Neuronal stem cell (in vitro differentiated cells): ENCODE data around the gene PET100.

Experiments
- DNase-seq: peaks from one replicate; pipeline ENCODE4 v3.0.0-alpha.2; 2013; ENCODE audit warnings: low spot score
- H2AFZ ChIP-seq: one replicate; pipeline ENCODE4 v1.6.1; 2013; ENCODE audit warnings: mild to moderate bottlenecking, low read length, inconsistent platforms
- H2AK5ac ChIP-seq: 2 replicates; pipeline ENCODE4 v1.6.1; 2013; ENCODE audit warnings: low read depth, mild to moderate bottlenecking, inconsistent platforms, low read length, moderate library complexity, mixed read lengths
- H2BK120ac ChIP-seq: 2 replicates; pipeline ENCODE4 v1.6.1; 2013; ENCODE audit warnings: low read depth, mild to moderate bottlenecking, inconsistent platforms, low read length, moderate library complexity, mixed read lengths
- H2BK12ac ChIP-seq: one replicate; pipeline ENCODE4 v1.6.1; 2013; ENCODE audit warnings: low read length, inconsistent platforms
- H2BK15ac ChIP-seq: 2 replicates; pipeline ENCODE4 v1.6.1; 2013; ENCODE audit warnings: mild to moderate bottlenecking, low read length, inconsistent platforms, mixed read lengths
- H2BK5ac ChIP-seq: one replicate; pipeline ENCODE4 v1.6.1; 2013; ENCODE audit warnings: inconsistent platforms, mild to moderate bottlenecking, low read length, moderate library complexity
- H3K14ac ChIP-seq: one replicate; pipeline ENCODE4 v1.6.1; 2013; ENCODE audit warnings: low read length, inconsistent platforms
- H3K18ac ChIP-seq: 2 replicates; pipeline ENCODE4 v1.6.1; 2013; ENCODE audit warnings: low read length, inconsistent platforms
- H3K23ac ChIP-seq: 2 replicates; pipeline ENCODE4 v1.6.1; 2013; ENCODE audit warnings: low read depth, mild to moderate bottlenecking, mixed read lengths, low read length, inconsistent platforms; ENCODE audit not compliant: poor library complexity
- H3K27ac ChIP-seq: replicated peaks from 3 replicates; pipeline ENCODE4 v1.5.1; 2013; ENCODE audit warnings: low read length, inconsistent platforms
- H3K27me3 ChIP-seq, 3 experiments: 2 replicates each; pipeline ENCODE4 v1.6.1; 2013; ENCODE audit warnings: low read length in 3 of 3, mild to moderate bottlenecking in 2 of 3, inconsistent platforms in 1 of 3, low read depth in 1 of 3, mixed read lengths in 1 of 3, moderate library complexity in 1 of 3; ENCODE audit not compliant: control insufficient read depth in 3 of 3, insufficient read depth in 3 of 3
- H3K36me3 ChIP-seq, 2 donors: replicated peaks in 1 of 2; 2 replicates each; pipeline ENCODE4 v1.6.1; 2013; ENCODE audit warnings: low read length in 2 of 2; ENCODE audit not compliant: control insufficient read depth in 2 of 2, insufficient read depth in 2 of 2
- H3K4ac ChIP-seq: 2 replicates; pipeline ENCODE4 v1.6.1; 2013; ENCODE audit warnings: inconsistent platforms, mild to moderate bottlenecking, low read length, moderate library complexity
- H3K4me1 ChIP-seq, 2 donors: 1 replicate in 1 of 2; 2 replicates in 1 of 2; pipeline ENCODE4 v1.6.1; 2013; ENCODE audit warnings: low read length in 2 of 2, low read depth in 1 of 2; ENCODE audit not compliant: control insufficient read depth in 2 of 2, insufficient read depth in 1 of 2
- H3K4me2 ChIP-seq: one replicate; pipeline ENCODE4 v1.6.1; 2013; ENCODE audit warnings: mild to moderate bottlenecking, low read length, inconsistent platforms; ENCODE audit not compliant: insufficient read depth, poor library complexity, severe bottlenecking
- H3K4me3 ChIP-seq, 2 donors: 2 replicates each; pipeline ENCODE4 v1.5.1; 2013; ENCODE audit warnings: low read length in 2 of 2, mild to moderate bottlenecking in 2 of 2, inconsistent platforms in 1 of 2, moderate library complexity in 1 of 2
- H3K79me1 ChIP-seq: one replicate; pipeline ENCODE4 v1.6.1; 2013; ENCODE audit warnings: low read depth, mild to moderate bottlenecking, inconsistent platforms, low read length, moderate library complexity
- H3K9ac ChIP-seq: one replicate; pipeline ENCODE4 v1.6.1; 2013; ENCODE audit warnings: mild to moderate bottlenecking, low read depth, low read length, inconsistent platforms; ENCODE audit not compliant: poor library complexity
- H3K9me3 ChIP-seq, 2 donors: replicated peaks in 1 of 2; 2 replicates each; pipeline versions ENCODE3 to v1.6.1; 2013; ENCODE audit warnings: low read length in 2 of 2, mild to moderate bottlenecking in 2 of 2, inconsistent platforms in 1 of 2, low read depth in 1 of 2, mixed read lengths in 1 of 2, moderate library complexity in 1 of 2; ENCODE audit not compliant: control insufficient read depth in 2 of 2, insufficient read depth in 1 of 2
- H4K8ac ChIP-seq: one replicate; pipeline ENCODE4 v1.6.1; 2013; ENCODE audit warnings: low read depth, mild to moderate bottlenecking, inconsistent platforms, low read length, moderate library complexity
- H4K91ac ChIP-seq: one replicate; pipeline ENCODE4 v1.6.1; 2013; ENCODE audit warnings: low read length, low read depth, mild to moderate bottlenecking, inconsistent platforms; ENCODE audit not compliant: poor library complexity
- WGBS, 2 donors: extraction: QIAGEN DNeasy Blood & Tissue Kit; methylation state at CpG; one replicate each; pipeline ENCODE4 v1.1.7; 2013; ENCODE audit warnings: missing lambda C conversion rate in 2 of 2, mixed read lengths in 1 of 2; ENCODE audit not compliant: insufficient read length in 2 of 2, insufficient replicate concordance in 1 of 2; ENCODE audit errors: extremely low coverage in 2 of 2; 5-methylcytosine and 5-hydroxymethylcytosine counted together

The PET100 gene

GRCh38 chr19:7637374-7638256, 8.0 kb downstream of the PET100 start:
- Histone ChIP-seq H2AFZ (no peak overlapping the region), H3K14ac (peak overlapping the region; percentile 38), H2BK15ac (peak overlapping the region; percentile 17), H3K23ac (peak overlapping the region; percentile 85), H3K4me2 (peak overlapping the region; percentile 73), H3K79me1 (peaks cover 3% of the 10 kb centered on the region), H3K36me3 (peaks cover 0 to 3% of the 10 kb centered on the region in 2 donors), H2BK12ac (no peak overlapping the region), H2BK5ac (no peak overlapping the region), H2BK120ac (no peak overlapping the region), H4K8ac (no peak overlapping the region), H3K27me3 (peaks cover 0 to 24% (median 11%) of the 10 kb centered on the region in 3 experiments), H3K4me1 (peaks cover 0 to 7% of the 10 kb centered on the region in 2 donors), H3K4me3 (peak overlapping the region in 1 of 2 donors; percentile 68), H3K9ac (no peak overlapping the region), H3K27ac (no peak overlapping the region), H3K18ac (peak overlapping the region; percentile 87), H3K9me3 (peaks cover 0 to 8% of the 10 kb centered on the region in 2 donors), H4K91ac (no peak overlapping the region), H2AK5ac (peak overlapping the region; percentile 7), H3K4ac (peak overlapping the region; percentile 37)
- no CpG with 5 or more reads among the region's 30 CpGs for WGBS, 2 donors
- no peak for DNase-seq

DNA sequence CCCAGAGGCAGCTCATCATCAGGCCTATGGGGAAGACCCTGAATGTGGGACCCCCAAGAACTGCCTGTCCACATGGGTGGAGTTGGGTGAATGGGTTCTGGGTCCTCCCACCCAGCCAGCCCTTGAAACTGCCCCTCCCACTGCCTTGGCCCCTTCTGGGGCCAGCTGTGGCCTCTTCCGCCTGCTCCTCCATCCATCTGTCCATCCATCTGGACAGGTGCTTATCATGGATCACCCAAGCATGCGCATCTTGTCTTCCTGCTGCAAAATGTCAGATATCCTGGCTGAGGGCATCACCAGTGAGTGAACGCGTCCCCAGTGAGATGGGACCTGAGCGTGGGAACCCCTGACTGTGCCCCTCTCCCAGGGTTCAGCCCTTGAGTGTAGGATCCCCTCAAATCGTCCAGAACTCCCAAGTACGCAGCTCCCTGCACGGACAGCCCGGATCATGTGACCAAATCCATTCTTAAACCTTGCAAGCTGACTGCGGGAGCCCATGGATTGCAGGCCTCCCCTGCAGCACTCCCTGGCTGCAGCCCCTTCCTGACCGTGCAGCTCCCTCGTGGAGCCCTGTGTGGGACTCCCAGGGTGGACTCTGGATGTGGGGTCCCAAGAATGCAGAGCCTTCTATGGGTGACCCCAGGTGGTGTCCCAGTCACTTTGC, 9.3 kb downstream of the PET100 start:
- Histone ChIP-seq H3K23ac (no peak overlapping the region), H2BK15ac (no peak overlapping the region), H3K27me3 (peaks cover 0 to 24% (median 11%) of the 10 kb centered on the region in 3 experiments), H4K8ac (no peak overlapping the region), H3K18ac (no peak overlapping the region), H3K27ac (no peak overlapping the region), H3K9ac (no peak overlapping the region), H4K91ac (no peak overlapping the region), H2BK12ac (no peak overlapping the region), H2BK120ac (no peak overlapping the region), H2BK5ac (no peak overlapping the region), H3K4me1 (peaks cover 0 to 7% of the 10 kb centered on the region in 2 donors), H2AK5ac (no peak overlapping the region), H3K4me2 (no peak overlapping the region), H3K4me3 (no peak overlapping the region), H2AFZ (no peak overlapping the region), H3K36me3 (peaks cover 0 to 3% of the 10 kb centered on the region in 2 donors), H3K4ac (no peak overlapping the region), H3K14ac (no peak overlapping the region), H3K9me3 (peaks cover 0 to 8% of the 10 kb centered on the region in 2 donors), H3K79me1 (peaks cover 3% of the 10 kb centered on the region)
- WGBS, 2 donors = no CpG with 5 or more reads among the region's 12 CpGs
- DNase-seq = no peak

DNA sequence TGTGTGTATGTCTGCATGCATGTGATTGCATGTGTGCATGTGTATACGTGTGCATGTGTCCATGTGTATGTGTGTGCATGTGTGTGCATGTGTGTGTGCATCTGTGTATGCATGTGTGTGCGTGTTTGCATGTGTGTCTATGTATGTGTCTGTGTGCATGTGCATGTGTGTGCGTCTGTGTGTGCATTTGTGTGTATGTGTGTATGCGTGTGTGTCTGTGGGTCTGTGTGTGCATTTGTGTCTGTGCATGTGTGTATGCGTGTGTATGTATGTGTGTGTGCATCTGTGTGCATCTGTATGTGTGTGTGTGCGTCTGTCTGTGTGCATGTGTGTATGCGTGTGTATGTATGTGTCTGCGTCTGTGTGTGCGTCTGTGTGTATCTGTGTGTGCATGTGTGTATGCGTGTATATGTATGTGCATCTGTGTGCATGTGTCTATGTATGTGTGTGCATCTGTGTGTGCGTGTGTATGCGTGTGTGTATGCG, 10.3 kb downstream of the PET100 start:
- DNase-seq = no peak
- peak overlapping the region; percentile 96 for H3K14ac ChIP-seq
- H3K4me3 ChIP-seq = peak overlapping the region in 1 of 2 donors; percentile 67
- H2BK5ac ChIP-seq = peak overlapping the region; percentile 66
- peak overlapping the region; percentile 87 for H2BK12ac ChIP-seq
- H3K4me1 ChIP-seq = peaks cover 0 to 7% of the 10 kb centered on the region in 2 donors
- peaks cover 3% of the 10 kb centered on the region for H3K79me1 ChIP-seq
- H3K27me3 ChIP-seq = peaks cover 0 to 24% (median 11%) of the 10 kb centered on the region in 3 experiments
- H3K4me2 ChIP-seq = no peak overlapping the region
- peak overlapping the region; percentile 35 for H3K18ac ChIP-seq
- H4K8ac ChIP-seq = peak overlapping the region; percentile 66
- peaks cover 0 to 8% of the 10 kb centered on the region in 2 donors for H3K9me3 ChIP-seq
- H4K91ac ChIP-seq = peak overlapping the region; percentile 82
- H2AFZ ChIP-seq = no peak overlapping the region
- H3K4ac ChIP-seq = peak overlapping the region; percentile 44
- H2AK5ac ChIP-seq = no peak overlapping the region
- H2BK120ac ChIP-seq = peak overlapping the region; percentile 47
- peak overlapping the region; percentile 1 for H3K23ac ChIP-seq
- H3K36me3 ChIP-seq = peaks cover 0 to 3% of the 10 kb centered on the region in 2 donors
- H2BK15ac ChIP-seq = no peak overlapping the region
- H3K27ac ChIP-seq = no peak overlapping the region
- H3K9ac ChIP-seq = peak overlapping the region; percentile 85
- WGBS, 2 donors = no CpG with 5 or more reads among the region's 13 CpGs

DNA sequence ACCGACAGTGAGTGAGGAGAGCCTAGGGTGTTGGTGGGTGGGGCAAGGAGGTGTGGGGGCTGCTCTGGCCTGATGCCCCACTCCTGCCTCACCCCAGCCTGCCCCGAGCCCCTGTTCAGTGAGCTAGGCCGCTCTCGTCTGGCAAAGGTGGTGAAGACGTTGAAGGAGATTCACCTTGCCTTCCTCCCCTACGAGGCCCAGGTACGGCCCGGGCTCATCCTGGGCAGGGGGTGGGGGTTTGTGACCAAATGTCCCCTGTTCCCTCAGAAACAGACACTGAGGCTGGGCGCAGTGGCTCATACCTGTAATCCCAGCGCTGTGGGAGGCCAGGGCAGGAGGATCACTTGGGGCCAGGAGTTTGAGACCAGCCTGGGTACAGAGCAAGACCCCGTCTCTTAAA, 11.2 kb downstream of the PET100 start:
- WGBS, 2 donors = no CpG with 5 or more reads among the region's 11 CpGs
- DNase-seq = no peak

More for the DNA sequence above, 11.2 kb downstream of the PET100 start:
- no peak overlapping the region for H3K27ac ChIP-seq
- H3K36me3 ChIP-seq = peaks cover 0 to 3% of the 10 kb centered on the region in 2 donors
- H2BK5ac ChIP-seq = no peak overlapping the region
- no peak overlapping the region for H2BK12ac ChIP-seq
- H3K4me1 ChIP-seq = peaks cover 0 to 7% of the 10 kb centered on the region in 2 donors
- H2AK5ac ChIP-seq = peak overlapping the region; percentile 52
- no peak overlapping the region for H4K8ac ChIP-seq
- no peak overlapping the region for H3K4ac ChIP-seq
- peaks cover 0 to 21% (median 7%) of the 10 kb centered on the region in 3 experiments for H3K27me3 ChIP-seq
- no peak overlapping the region for H3K23ac ChIP-seq
- H3K14ac ChIP-seq = no peak overlapping the region
- H4K91ac ChIP-seq = no peak overlapping the region
- no peak overlapping the region for H2AFZ ChIP-seq
- no peak overlapping the region for H3K4me3 ChIP-seq
- H2BK120ac ChIP-seq = no peak overlapping the region
- H3K9me3 ChIP-seq = peaks cover 0 to 8% of the 10 kb centered on the region in 2 donors
- H3K9ac ChIP-seq = no peak overlapping the region
- no peak overlapping the region for H3K4me2 ChIP-seq
- H3K18ac ChIP-seq = no peak overlapping the region
- H2BK15ac ChIP-seq = no peak overlapping the region
- peaks cover 5% of the 10 kb centered on the region for H3K79me1 ChIP-seq
